RPMI8226 (cell line): Measurements from ENCODE around the gene MCM10.
"Not testable (repeated sequence)": the region's sequence is repeated elsewhere in the genome, so short reads cannot be mapped to it uniquely, and the experiment has no call there.

Source experiments
- DNase-seq: peaks from one replicate; pipeline ENCODE4 v3.0.0-alpha.2; 2015

The MCM10 gene

GRCh38 chr10:13222566-13222965, 61.2 kb downstream of the MCM10 start:
- no peak for DNase-seq

DNA sequence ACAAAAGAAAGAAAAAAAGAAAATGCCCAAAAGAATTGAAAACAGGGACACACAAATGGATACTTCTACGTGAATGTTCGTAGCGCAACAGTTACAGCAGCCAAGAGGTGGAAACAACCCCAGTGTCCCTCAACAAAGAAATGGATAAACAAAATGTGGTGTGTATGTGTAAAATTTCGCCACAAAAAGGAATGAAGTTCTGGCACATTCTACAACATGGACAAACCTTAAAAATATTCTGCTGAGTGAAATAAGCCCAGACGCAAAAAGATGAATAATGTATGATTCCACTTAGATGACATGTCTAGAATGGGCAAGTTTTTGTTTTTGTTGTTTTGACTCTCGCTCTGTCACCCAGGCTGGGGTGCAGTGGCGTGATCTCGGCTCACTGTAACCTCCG, 61.9 kb downstream of the MCM10 start:
- no peak for DNase-seq

DNA sequence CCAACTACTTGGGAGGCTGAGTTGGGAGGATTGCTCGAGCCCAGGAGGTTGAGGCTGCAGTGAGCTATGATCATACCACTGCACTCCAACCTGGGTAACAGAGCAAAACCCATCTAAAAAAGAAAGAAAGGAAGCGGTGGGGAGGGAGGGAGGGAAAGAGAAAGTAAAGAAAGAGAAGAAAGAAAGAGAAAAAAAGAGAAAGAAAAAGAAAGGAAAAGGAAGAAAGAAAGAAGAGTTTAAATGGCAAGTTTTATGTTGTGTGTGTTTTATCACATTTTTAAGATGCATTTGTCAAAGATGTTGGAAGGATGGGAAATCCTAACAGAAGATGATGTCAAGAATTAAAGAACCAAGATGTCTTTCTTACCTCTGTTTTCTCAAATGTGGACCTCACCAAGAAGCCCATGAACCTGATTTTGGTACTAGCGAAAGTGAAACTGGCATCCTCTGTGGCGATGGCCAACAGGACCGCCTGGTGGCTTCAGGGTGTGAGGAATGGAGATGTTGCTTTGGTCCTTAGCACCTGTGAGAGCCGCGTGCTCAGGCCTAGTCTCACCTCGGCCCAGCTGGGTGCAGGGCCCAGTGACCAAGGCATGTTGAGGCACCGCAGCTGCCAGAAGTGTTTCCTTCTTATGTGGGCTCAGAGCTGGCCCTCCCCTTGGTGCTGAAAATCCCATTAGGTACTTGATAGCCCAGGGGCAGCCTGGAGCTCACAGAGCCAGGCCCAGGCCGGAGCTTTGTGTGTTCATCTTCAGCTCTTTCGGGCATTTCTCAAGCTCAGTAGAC, 63.0 kb downstream of the MCM10 start:
- DNase-seq: peak; percentile 69

DNA sequence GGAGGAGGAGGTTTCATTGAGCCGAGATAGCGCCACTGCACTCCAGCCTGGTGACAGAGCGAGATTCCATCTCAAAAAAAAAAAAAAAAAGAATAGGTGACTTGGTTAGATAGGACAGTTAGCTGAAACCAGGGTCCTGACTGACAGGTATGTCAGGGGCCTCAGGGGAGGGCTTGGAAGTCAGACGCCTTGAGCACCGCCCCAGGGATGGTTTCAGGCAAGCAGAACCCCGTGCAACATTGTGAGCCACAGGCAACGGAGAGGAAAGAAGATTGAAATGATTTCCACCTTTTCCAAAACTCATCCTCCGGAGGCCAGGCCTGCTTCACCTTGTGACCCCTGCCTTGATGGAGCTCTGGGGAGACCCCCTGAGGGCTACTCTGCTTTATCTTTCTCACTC, 64.2 kb downstream of the MCM10 start:
- no peak for DNase-seq

- peak; percentile 22 for DNase-seq
These were observed 65.7 kb downstream of the MCM10 start for GRCh38 chr10:13227031-13227430.

- no peak for DNase-seq
These were observed 69.8 kb downstream of the MCM10 start for GRCh38 chr10:13231190-13231589.

DNA sequence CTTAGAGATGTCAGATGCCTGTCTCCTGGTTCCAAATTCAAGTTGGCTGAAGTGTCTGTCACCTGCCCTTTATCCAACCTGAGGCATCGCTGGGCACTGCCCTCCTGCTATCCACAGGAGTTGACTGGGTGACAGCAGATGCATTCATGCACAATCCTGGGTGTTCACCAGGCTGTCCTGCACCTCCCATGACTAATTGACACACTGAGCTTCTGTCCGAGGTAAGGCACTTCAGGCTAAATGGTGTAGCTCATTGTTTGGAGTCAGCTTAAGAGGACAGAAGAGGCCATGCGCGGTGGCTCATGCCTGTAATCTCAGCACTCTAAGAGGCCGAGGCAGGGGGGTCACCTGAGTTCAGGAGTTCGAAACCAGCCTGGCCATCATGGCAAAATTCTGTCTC, 70.5 kb downstream of the MCM10 start:
- DNase-seq: no peak

GRCh38 chr10:13233358-13233757, 72.0 kb downstream of the MCM10 start:
- no peak for DNase-seq

DNA sequence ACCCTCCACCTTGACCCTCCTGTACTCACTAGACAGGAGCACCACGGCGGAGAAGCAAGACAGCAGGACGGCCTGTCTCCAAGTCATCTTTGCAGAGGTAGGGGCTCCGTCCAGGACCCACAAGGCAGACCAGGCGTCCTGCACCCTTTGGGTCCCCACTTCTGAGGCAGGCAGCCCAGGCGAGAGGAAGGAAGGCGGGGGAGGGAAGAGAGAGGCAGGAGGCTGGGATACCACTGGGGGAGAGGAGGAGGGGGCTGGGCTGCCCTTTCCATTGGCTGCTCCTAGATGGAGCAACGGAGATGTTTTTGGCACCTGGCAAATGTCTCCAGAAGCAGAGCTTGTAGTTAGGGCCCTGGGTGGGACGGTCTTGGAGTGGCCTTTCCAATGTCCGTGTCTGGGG, 72.8 kb downstream of the MCM10 start, which contains the start of gene UCMA:
Gene UCMA, minus strand, starts transcription at position 203 of the 400 bp plus-strand sequence. Its CDS starts 116 bp downstream, at position 87.
- DNase-seq: no peak

- not testable (repeated sequence) for DNase-seq
These were observed 73.4 kb downstream of the MCM10 start for GRCh38 chr10:13234736-13235135.

- no peak for DNase-seq
These were observed 75.3 kb downstream of the MCM10 start for GRCh38 chr10:13236638-13237037.

- DNase-seq: no peak
These were observed 77.1 kb downstream of the MCM10 start for GRCh38 chr10:13238271-13239077.

DNA sequence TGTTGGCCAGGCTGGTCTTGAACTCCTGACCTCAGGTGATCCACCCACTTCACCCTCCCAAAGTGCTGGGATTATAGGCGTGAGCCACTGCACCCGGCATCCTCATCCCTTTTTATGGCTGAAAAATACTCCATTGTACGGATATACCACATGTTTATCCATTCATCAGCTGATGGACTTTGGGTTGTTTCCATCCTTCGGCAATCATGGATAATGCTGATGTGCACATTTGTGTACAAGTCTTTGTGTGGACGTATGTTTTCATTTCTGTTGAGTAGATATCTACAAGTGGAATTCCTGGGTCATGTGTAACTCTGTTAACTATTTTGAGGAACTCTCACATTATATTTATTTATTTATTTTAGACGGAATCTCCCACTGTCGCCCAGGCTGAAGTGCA, 78.6 kb downstream of the MCM10 start:
- DNase-seq: no peak

- DNase-seq: no peak
These were observed 80.3 kb downstream of the MCM10 start for GRCh38 chr10:13241613-13242012.

DNA sequence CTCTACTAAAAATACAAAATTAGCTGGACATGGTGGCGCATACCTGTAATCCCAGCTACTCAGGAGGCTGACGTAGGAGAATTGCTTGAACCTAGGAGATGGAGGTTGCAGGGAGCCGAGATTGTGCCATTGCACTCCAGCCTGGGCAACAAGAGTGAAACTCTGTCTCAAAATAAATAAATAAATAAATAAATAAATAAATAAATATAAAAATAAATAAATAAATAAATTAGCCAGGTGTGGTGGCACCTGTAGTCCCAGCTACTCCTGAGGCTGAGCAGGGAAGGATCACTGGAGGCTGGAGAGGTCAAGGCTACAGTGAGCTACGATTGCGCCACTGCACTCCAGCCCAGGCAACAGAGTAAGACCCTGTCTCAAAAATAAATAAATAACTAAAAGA, 80.9 kb downstream of the MCM10 start:
- not testable (repeated sequence) for DNase-seq

- DNase-seq: no peak
These were observed 85.9 kb downstream of the MCM10 start for GRCh38 chr10:13247246-13247645.

- DNase-seq: no peak
These were observed 86.4 kb downstream of the MCM10 start for GRCh38 chr10:13247784-13248183.

- no peak for DNase-seq
These were observed 92.4 kb downstream of the MCM10 start for GRCh38 chr10:13253726-13254125.

DNA sequence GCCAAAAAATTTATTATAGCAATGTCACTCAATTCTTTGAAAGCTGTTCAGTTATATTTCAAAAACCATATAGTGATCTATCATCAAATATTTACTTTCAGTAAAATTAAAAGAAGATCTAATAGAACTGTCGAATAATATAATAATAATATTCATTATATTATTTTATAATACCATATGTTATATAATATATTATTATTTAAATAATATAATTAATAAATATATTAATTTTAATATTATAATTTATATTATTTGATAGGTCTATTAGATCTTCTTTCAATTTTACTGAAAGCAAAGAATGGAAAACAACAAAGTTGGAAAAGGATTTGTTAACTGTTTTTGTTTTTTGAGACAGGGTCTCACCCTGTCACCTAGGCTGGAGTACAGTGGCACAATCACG, 95.3 kb downstream of the MCM10 start:
- DNase-seq: no peak

DNA sequence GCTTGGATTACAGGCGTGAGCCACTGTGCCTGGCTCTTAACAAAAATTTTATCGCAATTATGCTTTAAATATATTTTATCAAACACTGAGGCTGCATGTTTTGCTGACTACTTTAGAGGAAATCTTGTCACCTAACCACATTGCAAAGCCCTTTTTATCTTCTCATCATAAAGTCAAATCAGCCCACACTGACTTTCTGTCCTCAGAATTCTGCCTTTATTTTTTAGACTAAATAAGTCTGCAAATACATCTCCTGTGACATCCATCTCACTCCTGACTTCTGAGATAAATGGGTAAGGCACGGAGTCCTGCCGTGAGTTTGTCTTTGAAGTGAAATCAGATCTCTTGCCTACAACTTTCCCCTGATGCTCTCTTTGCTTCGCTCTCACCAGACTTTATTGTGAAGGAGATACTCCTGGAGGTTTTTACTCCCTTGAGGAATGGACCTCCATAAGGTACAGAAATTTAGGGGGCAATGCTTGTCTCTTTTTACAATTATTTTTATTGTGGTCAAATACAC, 96.3 kb downstream of the MCM10 start:
- DNase-seq: no peak
